Body of pancreas (tissue), 4 donors: Measurements from ENCODE around the gene PIGZ. TPM values are rescaled to one million over a fixed set of nuclear protein-coding genes. Genes with fewer than 3 reads are reported as not detected.

Experiments used
- ATAC-seq: fragments of 150-250 bp; one replicate; pipeline ENCODE4 v1.9.1; 2016
- DNase-seq, 4 donors: peaks; one replicate each; pipeline ENCODE4 v3.0.0-alpha.2; 2019
- H3K27ac ChIP-seq, 4 donors: fragments of 200-600 bp; sonication (generic); 1 replicate in 3 of 4; 2 replicates in 1 of 4; pipeline versions ENCODE4 v1.5.1 to v1.6.1; 2016 to 2019; ENCODE audit warnings: mild to moderate bottlenecking in 1 of 4, mixed read lengths in 1 of 4, moderate library complexity in 1 of 4
- H3K27me3 ChIP-seq, 2 donors: fragments of 200-600 bp; sonication (generic); one replicate each; pipeline ENCODE4 v1.6.0; 2016; ENCODE audit warnings: mild to moderate bottlenecking in 1 of 2
- H3K36me3 ChIP-seq, 2 donors: fragments of 200-600 bp; sonication (generic); replicated peaks in 1 of 2; 2 replicates each; pipeline ENCODE4 v1.5.1; 2016; ENCODE audit warnings: low read depth in 2 of 2; ENCODE audit not compliant: insufficient read depth in 1 of 2
- H3K4me1 ChIP-seq: fragments of 200-600 bp; sonication (generic); one replicate; pipeline ENCODE4 v1.6.0; 2016
- H3K4me3 ChIP-seq, 2 donors: fragments of 200-600 bp; sonication (generic); 1 replicate in 1 of 2; 2 replicates in 1 of 2; pipeline ENCODE4 v1.5.1; 2016 to 2019
- H3K9me3 ChIP-seq, 3 donors: fragments of 200-600 bp; sonication (generic); 1 replicate in 2 of 3; 2 replicates in 1 of 3; pipeline ENCODE4 v1.5.1; 2016
- CTCF ChIP-seq, 7 experiments: fragments of 450-650 bp in 4 of 7; fragments of 200-600 bp in 3 of 7; sonication (generic) in 3 of 7; IDR thresholded peaks; one replicate each; pipeline ENCODE4 v1.5.1; 2016 to 2019; ENCODE audit warnings: antibody characterized with exemption in 7 of 7
- POLR2A ChIP-seq, 3 donors: fragments of 450-650 bp; IDR thresholded peaks; one replicate each; pipeline ENCODE4 v1.6.1; 2016; ENCODE audit warnings: antibody characterized with exemption in 3 of 3, mild to moderate bottlenecking in 2 of 3
- WGBS, 2 donors: methylation state at CpG; one replicate each; pipeline ENCODE4 v1.1.5; 2017; 5-methylcytosine and 5-hydroxymethylcytosine counted together
- intact Hi-C: fragments of 100-400 bp; cut with DNase I; formaldehyde crosslinking; loops from one replicate; pipeline ENCODE4 v1.15.1; 2023
- total RNA-seq, 2 donors: library from RNA; depleted of rRNA; stranded (reverse); fragments of >200 nt; gene quantifications; one replicate each; pipeline ENCODE4 v1.1.0, GENCODE V29; 2016

The PIGZ gene
- total RNA-seq = 1 to 10 TPM; 1.0 to 1.3 TPM

- no peaks in the 10 kb centered on the region for H3K36me3 ChIP-seq
- peak within 1 kb of the TSS in 3 of 4 donors; percentile 34 to 71 (median 40) for H3K27ac ChIP-seq
- H3K27me3 ChIP-seq = no peaks in the 10 kb centered on the region
- no peak for TF ChIP-seq CTCF (IDR thresholded peaks at IDR 0.05)
- no peak for TF ChIP-seq POLR2A (IDR thresholded peaks at IDR 0.05)
- H3K9me3 ChIP-seq = no peaks in the 10 kb centered on the region
- peak in 3 of 4 donors; percentile 36 to 58 (median 47) for DNase-seq
- peak within 1 kb of the TSS; percentile 56 to 76 for H3K4me3 ChIP-seq
- ATAC-seq = peak; percentile 82
- intact Hi-C loops = no loop called here
- 2% methylated on average over 89 of the region's 98 CpGs; no CpG with 5 or more reads in 1 of the 2 donors for WGBS, 2 donors
- H3K4me1 ChIP-seq = peaks cover 17% of the 10 kb centered on the region
Measured at GRCh38 chr3:196968233-196969133, at the start of gene PIGZ. TSS of gene PIGZ (minus strand) at chr3:196968833. CDS start at chr3:196952031, 16,802 bp downstream.

- no peaks in the 10 kb centered on the region for H3K27me3 ChIP-seq
- H3K9me3 ChIP-seq = no peaks in the 10 kb centered on the region
- TF ChIP-seq POLR2A (IDR thresholded peaks at IDR 0.05) = no peak
- TF ChIP-seq CTCF (IDR thresholded peaks at IDR 0.05) = no peak
- no peak for DNase-seq
- no peaks in the 10 kb centered on the region for H3K36me3 ChIP-seq
- intact Hi-C loops = no loop called here
- no peak overlapping the region for H3K27ac ChIP-seq
- ATAC-seq = no peak
- WGBS, 2 donors = 90 to 95% methylated on average over 8 to 18 of the region's 18 CpGs
- no peaks in the 10 kb centered on the region for H3K4me1 ChIP-seq
- no peak overlapping the region for H3K4me3 ChIP-seq
Measured at GRCh38 chr3:197017003-197017402, 48.4 kb upstream of the PIGZ start.

DNA sequence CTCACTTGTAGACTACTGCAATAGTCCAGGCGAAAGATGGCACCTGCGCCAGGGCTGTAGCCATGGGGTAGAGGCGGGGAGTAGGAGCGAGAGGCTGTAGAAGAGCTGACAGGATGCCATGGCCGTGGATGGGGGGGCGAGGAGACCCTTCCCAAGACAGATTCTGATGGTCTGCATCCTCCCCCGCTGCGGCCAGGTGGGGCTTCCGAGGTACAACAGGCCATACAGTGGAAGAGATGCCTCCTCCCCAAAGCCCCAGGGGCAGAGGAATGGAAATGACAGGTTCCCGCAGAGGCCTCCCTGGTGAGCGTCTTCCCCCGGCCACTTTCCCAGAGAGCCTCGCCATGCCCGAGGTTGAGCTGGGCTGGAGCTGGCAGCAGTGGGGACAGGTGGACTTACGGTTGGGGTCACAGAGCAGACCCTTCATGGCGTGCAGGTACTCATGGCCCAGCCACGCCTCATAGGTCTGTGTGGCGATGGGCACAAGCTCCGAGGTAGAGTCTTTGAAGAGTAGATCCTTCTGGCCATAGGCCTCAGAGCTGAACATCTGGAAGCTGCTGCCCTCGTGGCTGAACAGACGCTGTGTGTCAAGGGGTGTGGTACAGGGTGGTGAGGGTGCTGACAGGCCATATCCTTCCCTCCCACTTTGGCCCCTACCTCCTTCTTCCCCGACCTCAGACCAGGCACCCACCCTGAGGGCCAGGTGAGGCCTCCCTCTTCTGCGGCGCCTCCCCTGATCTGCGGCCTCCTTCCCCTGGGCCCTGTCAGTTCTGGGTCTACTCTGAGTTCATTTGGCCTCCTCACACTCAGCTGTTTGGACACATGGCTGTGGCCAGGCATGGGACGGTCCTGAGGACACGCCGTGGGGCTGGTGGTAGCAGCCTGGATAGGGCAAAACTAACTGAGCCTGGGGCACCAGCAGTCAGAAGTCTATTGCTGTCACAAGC, 47.4 kb upstream of the PIGZ start:
- intact Hi-C loops = no loop called here
- DNase-seq = no peak

More for the DNA sequence above, 47.4 kb upstream of the PIGZ start:
- H3K9me3 ChIP-seq = no peaks in the 10 kb centered on the region
- 87 to 88% methylated on average over 21 to 28 of the region's 28 CpGs for WGBS, 2 donors
- no peak for TF ChIP-seq POLR2A (IDR thresholded peaks at IDR 0.05)
- no peak for TF ChIP-seq CTCF (IDR thresholded peaks at IDR 0.05)
- H3K27ac ChIP-seq = no peak overlapping the region
- no peaks in the 10 kb centered on the region for H3K36me3 ChIP-seq
- H3K27me3 ChIP-seq = no peaks in the 10 kb centered on the region
- ATAC-seq = no peak
- H3K4me3 ChIP-seq = no peak overlapping the region
- H3K4me1 ChIP-seq = no peaks in the 10 kb centered on the region
